HEK293T (cell line): ENCODE measurements around the gene GYPB.
"Not testable (repeated sequence)": the region's sequence is repeated elsewhere in the genome, so short reads cannot be mapped to it uniquely, and the experiment has no call there.

Experiments used
- ARNT ChIP-seq: fragments of 450-650 bp; IDR thresholded peaks from 2 replicates; pipeline ENCODE4 v1.6.1; 2017; ENCODE audit warnings: mild to moderate bottlenecking
- CTBP1 ChIP-seq: fragments of 450-650 bp; IDR thresholded peaks from 2 replicates; pipeline ENCODE4 v1.6.1; 2016; ENCODE audit warnings: borderline replicate concordance
- TARDBP ChIP-seq: fragments of 450-650 bp; IDR thresholded peaks from 2 replicates; pipeline ENCODE4 v1.6.1; 2016

DNA sequence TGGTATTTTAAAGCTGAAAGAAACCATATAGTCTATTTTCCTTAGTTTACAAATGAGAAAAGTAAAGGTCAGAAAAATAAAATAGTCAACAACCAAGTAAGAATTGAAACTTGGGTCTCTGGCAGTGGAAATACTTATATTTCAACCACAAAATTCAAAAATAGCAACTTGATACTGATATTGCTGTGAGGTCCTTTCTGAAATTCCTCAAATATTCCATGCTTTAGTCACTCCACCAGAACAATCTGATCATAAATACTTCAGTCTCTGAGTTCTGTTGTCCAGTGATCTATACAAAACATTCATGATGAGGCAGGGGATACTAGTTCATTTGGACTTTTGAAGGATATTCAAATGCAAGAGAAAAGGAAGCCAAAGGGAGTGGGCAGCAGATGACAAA is 25.8 kb upstream of the GYPB start:
- TF ChIP-seq ARNT, CTBP1, TARDBP: not testable (repeated sequence)
